ENCODE results near the gene OCIAD1. TPM values are rescaled to one million over a fixed set of nuclear protein-coding genes. Genes with fewer than 3 reads are reported as not detected.
"Not testable (repeated sequence)": the region's sequence is repeated elsewhere in the genome, so short reads cannot be mapped to it uniquely, and the experiment has no call there.

Gene OCIAD1
- total RNA-seq, 1 experiment from 2014 or later: 207 TPM

GRCh38 chr4:48798117-48798516, 32.8 kb upstream of the OCIAD1 start:
- ChIA-PET POLR2A (no interaction called here), CTCF (interaction anchor here (0.8 to 1.0 kb wide), 2 partner anchors 16 to 40 kb away, joined by 3 read pairs; no protein-coding TSS in a partner anchor)
- H3K27me3 Mint-ChIP-seq (ENCODE audit: insufficient read depth, unreplicated experiment): no peaks in the 10 kb centered on the region
- BruUV-seq (replicated peaks): no TSS peak
- H3K36me3 Mint-ChIP-seq (ENCODE audit: insufficient read depth, unreplicated experiment): no peaks in the 10 kb centered on the region
- H3K9me3 Mint-ChIP-seq (ENCODE audit: unreplicated experiment): no peaks in the 10 kb centered on the region
- H3K27ac Mint-ChIP-seq (ENCODE audit: low read depth, unreplicated experiment): no peak overlapping the region
- no peak for DNase-seq (ENCODE audit: unreplicated experiment)
- peaks cover 17% of the 10 kb centered on the region for H3K4me1 Mint-ChIP-seq (ENCODE audit: insufficient read depth, unreplicated experiment)
- intact Hi-C loops (cut with micrococcal nuclease): no loop called here
- H3K4me3 Mint-ChIP-seq (ENCODE audit: unreplicated experiment): no peak overlapping the region
- TF ChIP-seq CTCF (IDR thresholded peaks at IDR 0.05; ENCODE audit: unreplicated experiment): no peak

GRCh38 chr4:48799157-48799556, 31.7 kb upstream of the OCIAD1 start:
- H3K4me3 Mint-ChIP-seq (ENCODE audit: unreplicated experiment): no peak overlapping the region
- no peak for TF ChIP-seq CTCF (IDR thresholded peaks at IDR 0.05; ENCODE audit: unreplicated experiment)
- CTCF ChIA-PET: no interaction called here
- no peak overlapping the region for H3K27ac Mint-ChIP-seq (ENCODE audit: low read depth, unreplicated experiment)
- DNase-seq (ENCODE audit: unreplicated experiment): no peak
- intact Hi-C loops (cut with micrococcal nuclease): no loop called here
- H3K9me3 Mint-ChIP-seq (ENCODE audit: unreplicated experiment): no peaks in the 10 kb centered on the region
- POLR2A ChIA-PET: interaction anchor here (0.5 to 1.0 kb wide), 3 partner anchors 18 to 155 kb away, joined by 3 to 5 read pairs (median 4); no protein-coding TSS in a partner anchor
- peaks cover 17% of the 10 kb centered on the region for H3K4me1 Mint-ChIP-seq (ENCODE audit: insufficient read depth, unreplicated experiment)
- BruUV-seq (replicated peaks): no TSS peak
- no peaks in the 10 kb centered on the region for H3K36me3 Mint-ChIP-seq (ENCODE audit: insufficient read depth, unreplicated experiment)
- H3K27me3 Mint-ChIP-seq (ENCODE audit: insufficient read depth, unreplicated experiment): no peaks in the 10 kb centered on the region

DNA sequence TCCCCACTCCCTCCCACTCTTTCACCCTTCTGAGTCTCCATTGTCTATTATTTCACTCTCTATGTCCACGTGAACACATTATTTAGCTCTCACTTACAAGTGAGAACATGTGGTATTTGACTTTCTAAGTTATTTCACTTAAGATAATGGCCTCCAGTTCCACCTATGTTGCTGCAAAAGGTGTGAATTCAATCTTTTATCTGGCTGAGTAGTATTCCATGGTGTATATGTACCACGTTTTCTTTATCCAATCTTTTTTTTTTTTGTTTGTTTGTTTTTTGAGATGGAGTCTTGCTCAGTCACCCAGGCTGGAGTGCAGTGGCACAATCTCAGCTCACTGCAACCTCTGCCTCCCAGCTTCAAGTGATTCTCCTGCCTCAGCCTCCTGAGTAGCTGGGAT, 30.7 kb upstream of the OCIAD1 start:
- H3K27ac Mint-ChIP-seq (ENCODE audit: low read depth, unreplicated experiment); H3K9me3 Mint-ChIP-seq (ENCODE audit: unreplicated experiment); H3K27me3 Mint-ChIP-seq (ENCODE audit: insufficient read depth, unreplicated experiment); intact Hi-C loops (cut with micrococcal nuclease); H3K36me3 Mint-ChIP-seq (ENCODE audit: insufficient read depth, unreplicated experiment); DNase-seq (ENCODE audit: unreplicated experiment); POLR2A ChIA-PET; BruUV-seq (replicated peaks); H3K4me3 Mint-ChIP-seq (ENCODE audit: unreplicated experiment): not testable (repeated sequence)
- CTCF ChIA-PET: interaction anchor here (0.7 to 1.4 kb wide), 2 partner anchors 30 to 145 kb away, joined by 3 to 12 read pairs; no protein-coding TSS in a partner anchor
- H3K4me1 Mint-ChIP-seq (ENCODE audit: insufficient read depth, unreplicated experiment): peaks cover 17% of the 10 kb centered on the region

GRCh38 chr4:48801016-48801715, 29.7 kb upstream of the OCIAD1 start:
- H3K9me3 Mint-ChIP-seq (ENCODE audit: unreplicated experiment): no peaks in the 10 kb centered on the region
- peak overlapping the region; percentile 94 for H3K27ac Mint-ChIP-seq (ENCODE audit: low read depth, unreplicated experiment)
- no peak for TF ChIP-seq CTCF (IDR thresholded peaks at IDR 0.05; ENCODE audit: unreplicated experiment)
- peaks cover 17% of the 10 kb centered on the region for H3K4me1 Mint-ChIP-seq (ENCODE audit: insufficient read depth, unreplicated experiment)
- intact Hi-C loops (cut with micrococcal nuclease): no loop called here
- no peak for DNase-seq (ENCODE audit: unreplicated experiment)
- no TSS peak for BruUV-seq (replicated peaks)
- H3K36me3 Mint-ChIP-seq (ENCODE audit: insufficient read depth, unreplicated experiment): no peaks in the 10 kb centered on the region
- H3K4me3 Mint-ChIP-seq (ENCODE audit: unreplicated experiment): no peak overlapping the region
- POLR2A ChIA-PET: interaction anchor here (0.7 to 3.5 kb wide), 5 partner anchors 13 to 31 kb away, joined by 4 to 21 read pairs (median 5); partner anchors contain the start of genes FRYL and OCIAD1
- no peaks in the 10 kb centered on the region for H3K27me3 Mint-ChIP-seq (ENCODE audit: insufficient read depth, unreplicated experiment)
- CTCF ChIA-PET: interaction anchor here (0.6 to 1.4 kb wide), 4 partner anchors 18 to 218 kb away, joined by 4 to 12 read pairs (median 4); no protein-coding TSS in a partner anchor

Measured in MCF 10A (cell line).